Hepatocyte (in vitro differentiated cells): Measurements from ENCODE around the gene BIVM.

Experiments used
- EZH2 ChIP-seq: fragments of 200-600 bp; sonication (generic); IDR thresholded peaks from 2 replicates; pipeline ENCODE4 v1.6.1; 2016; ENCODE audit warnings: antibody characterized with exemption, mild to moderate bottlenecking, borderline replicate concordance
- EZH2phosphoT487 ChIP-seq: fragments of 200-600 bp; sonication (generic); IDR thresholded peaks from one replicate; pipeline ENCODE4 v1.6.1; 2018; ENCODE audit warnings: antibody characterized with exemption, mild to moderate bottlenecking, low read depth, moderate library complexity; ENCODE audit not compliant: unreplicated experiment, severe bottlenecking
- TF ChIP-seq, protein P1 (sequence below): fragments of 200-600 bp; sonication (generic); IDR thresholded peaks from 2 replicates; pipeline ENCODE4 v1.5.1; 2016; ENCODE audit warnings: antibody characterized with exemption, mild to moderate bottlenecking; ENCODE audit not compliant: poor library complexity

DNA sequence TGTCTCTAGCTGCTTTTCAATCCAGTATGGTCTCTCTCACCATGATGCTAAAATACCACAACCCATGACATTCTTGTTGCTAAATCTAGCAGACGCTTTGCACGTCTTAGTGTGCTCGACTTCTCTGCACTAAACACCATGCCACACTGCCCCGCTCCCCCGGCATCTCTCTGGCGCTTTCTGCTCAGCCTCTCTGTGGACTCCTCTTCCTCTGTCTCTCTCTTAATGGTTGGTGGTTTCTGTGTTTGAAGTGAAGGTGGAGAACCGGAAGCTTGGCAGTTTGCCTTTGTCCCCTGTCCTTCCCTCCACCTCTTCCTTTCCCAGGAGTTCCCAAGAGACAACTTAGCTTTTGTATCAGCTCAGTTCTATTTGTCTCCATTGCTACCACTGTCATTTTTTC, 55.8 kb downstream of the BIVM start:
- TF ChIP-seq EZH2: no peak
- TF ChIP-seq, protein P1, sequence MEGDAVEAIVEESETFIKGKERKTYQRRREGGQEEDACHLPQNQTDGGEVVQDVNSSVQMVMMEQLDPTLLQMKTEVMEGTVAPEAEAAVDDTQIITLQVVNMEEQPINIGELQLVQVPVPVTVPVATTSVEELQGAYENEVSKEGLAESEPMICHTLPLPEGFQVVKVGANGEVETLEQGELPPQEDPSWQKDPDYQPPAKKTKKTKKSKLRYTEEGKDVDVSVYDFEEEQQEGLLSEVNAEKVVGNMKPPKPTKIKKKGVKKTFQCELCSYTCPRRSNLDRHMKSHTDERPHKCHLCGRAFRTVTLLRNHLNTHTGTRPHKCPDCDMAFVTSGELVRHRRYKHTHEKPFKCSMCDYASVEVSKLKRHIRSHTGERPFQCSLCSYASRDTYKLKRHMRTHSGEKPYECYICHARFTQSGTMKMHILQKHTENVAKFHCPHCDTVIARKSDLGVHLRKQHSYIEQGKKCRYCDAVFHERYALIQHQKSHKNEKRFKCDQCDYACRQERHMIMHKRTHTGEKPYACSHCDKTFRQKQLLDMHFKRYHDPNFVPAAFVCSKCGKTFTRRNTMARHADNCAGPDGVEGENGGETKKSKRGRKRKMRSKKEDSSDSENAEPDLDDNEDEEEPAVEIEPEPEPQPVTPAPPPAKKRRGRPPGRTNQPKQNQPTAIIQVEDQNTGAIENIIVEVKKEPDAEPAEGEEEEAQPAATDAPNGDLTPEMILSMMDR: no peak
- TF ChIP-seq EZH2phosphoT487: no peak
